Loucy (cell line): Measurements from ENCODE around the gene MAPK8.

Source experiments
- EZH2phosphoT487 ChIP-seq: fragments of 200-600 bp; IDR thresholded peaks from 2 replicates; pipeline ENCODE4 v1.6.1; 2018; ENCODE audit warnings: antibody characterized with exemption, mild to moderate bottlenecking, moderate library complexity, borderline replicate concordance
- TF ChIP-seq, protein P1 (sequence below): fragments of 200-600 bp; sonication (generic); conservative IDR thresholded peaks from 2 replicates; pipeline ENCODE4 v1.5.1; 2014; ENCODE audit warnings: mild to moderate bottlenecking, antibody characterized with exemption, low read length

DNA sequence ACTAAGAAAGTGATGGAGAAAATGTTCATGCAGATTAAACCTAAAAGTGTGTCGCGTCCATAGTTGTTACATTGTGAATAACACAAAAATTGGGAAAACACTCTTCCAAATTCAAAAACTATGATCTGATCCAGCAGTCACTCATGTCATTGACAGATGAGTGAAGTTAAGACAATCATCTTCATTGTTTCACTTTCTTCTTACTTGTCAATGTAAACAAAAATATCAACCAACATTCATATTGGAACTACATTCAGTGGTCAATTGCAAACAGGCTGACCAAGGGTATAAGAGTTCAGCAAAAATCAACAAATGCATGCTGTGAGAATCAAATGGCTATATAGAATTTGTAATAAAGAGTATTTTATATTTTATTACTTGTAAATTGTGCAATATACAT lies 33.8 kb upstream of the MAPK8 start:
- TF ChIP-seq, protein P1, sequence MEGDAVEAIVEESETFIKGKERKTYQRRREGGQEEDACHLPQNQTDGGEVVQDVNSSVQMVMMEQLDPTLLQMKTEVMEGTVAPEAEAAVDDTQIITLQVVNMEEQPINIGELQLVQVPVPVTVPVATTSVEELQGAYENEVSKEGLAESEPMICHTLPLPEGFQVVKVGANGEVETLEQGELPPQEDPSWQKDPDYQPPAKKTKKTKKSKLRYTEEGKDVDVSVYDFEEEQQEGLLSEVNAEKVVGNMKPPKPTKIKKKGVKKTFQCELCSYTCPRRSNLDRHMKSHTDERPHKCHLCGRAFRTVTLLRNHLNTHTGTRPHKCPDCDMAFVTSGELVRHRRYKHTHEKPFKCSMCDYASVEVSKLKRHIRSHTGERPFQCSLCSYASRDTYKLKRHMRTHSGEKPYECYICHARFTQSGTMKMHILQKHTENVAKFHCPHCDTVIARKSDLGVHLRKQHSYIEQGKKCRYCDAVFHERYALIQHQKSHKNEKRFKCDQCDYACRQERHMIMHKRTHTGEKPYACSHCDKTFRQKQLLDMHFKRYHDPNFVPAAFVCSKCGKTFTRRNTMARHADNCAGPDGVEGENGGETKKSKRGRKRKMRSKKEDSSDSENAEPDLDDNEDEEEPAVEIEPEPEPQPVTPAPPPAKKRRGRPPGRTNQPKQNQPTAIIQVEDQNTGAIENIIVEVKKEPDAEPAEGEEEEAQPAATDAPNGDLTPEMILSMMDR = no peak
- TF ChIP-seq EZH2phosphoT487 = no peak
